Common myeloid progenitor, CD34-positive (primary cell): ENCODE data around the gene CHGA.

ENCODE experiments used
- CTCF ChIA-PET: fragments of 350-600 bp; sonication (Branson Sonifier 250); formaldehyde crosslinking; loops from one replicate; lab custom pipeline; 2021; ENCODE audit warnings: antibody characterized with exemption; lab: Charles Lee
- POLR2A ChIA-PET: fragments of 350-600 bp; sonication (Branson Sonifier 250); formaldehyde crosslinking; loops from one replicate; lab custom pipeline; 2021; ENCODE audit warnings: antibody characterized with exemption; lab: Charles Lee
- DNase-seq, 3 donors: peaks; one replicate each; pipeline versions ENCODE4 v3.0.0 to v3.0.0-alpha.2; 2013
- H3K27ac ChIP-seq, 2 experiments: 1 replicate in 1 of 2; 2 replicates in 1 of 2; pipeline ENCODE4 v1.7.0; 2013; ENCODE audit warnings: inconsistent platforms in 2 of 2, low read length in 2 of 2, mild to moderate bottlenecking in 2 of 2, low read depth in 1 of 2, moderate library complexity in 1 of 2; ENCODE audit not compliant: severe bottlenecking in 2 of 2, insufficient read depth in 1 of 2, poor library complexity in 1 of 2
- H3K27me3 ChIP-seq, 5 experiments: replicated peaks in 2 of 5; 1 replicate in 3 of 5; 2 replicates in 2 of 5; pipeline versions ENCODE4 v1.6.1 to v1.7.0; 2013; ENCODE audit warnings: low read length in 4 of 5, mild to moderate bottlenecking in 2 of 5, moderate library complexity in 2 of 5, inconsistent platforms in 1 of 5; ENCODE audit not compliant: insufficient read depth in 5 of 5, control insufficient read depth in 4 of 5
- H3K36me3 ChIP-seq, 4 experiments: 1 replicate in 2 of 4; 2 replicates in 2 of 4; pipeline versions ENCODE4 v1.6.1 to v1.7.0; 2013; ENCODE audit warnings: low read length in 3 of 4, control low read depth in 1 of 4, mild to moderate bottlenecking in 1 of 4; ENCODE audit not compliant: control insufficient read depth in 4 of 4, insufficient read depth in 4 of 4
- H3K4me1 ChIP-seq, 4 experiments: 1 replicate in 3 of 4; 2 replicates in 1 of 4; pipeline versions ENCODE4 v1.6.1 to v1.7.1; 2013; ENCODE audit warnings: low read length in 3 of 4, mild to moderate bottlenecking in 3 of 4, control low read depth in 1 of 4, inconsistent platforms in 1 of 4, moderate library complexity in 1 of 4; ENCODE audit not compliant: control insufficient read depth in 4 of 4, insufficient read depth in 4 of 4; ENCODE audit errors: control extremely low read depth in 1 of 4
- H3K4me3 ChIP-seq, 7 experiments: 1 replicate in 4 of 7; 2 replicates in 3 of 7; pipeline versions ENCODE4 v1.5.1 to v1.7.0; 2013; ENCODE audit warnings: mild to moderate bottlenecking in 7 of 7, low read length in 6 of 7, moderate library complexity in 6 of 7, inconsistent platforms in 2 of 7, low read depth in 2 of 7, control low read depth in 1 of 7; ENCODE audit not compliant: insufficient read depth in 4 of 7, control insufficient read depth in 1 of 7; ENCODE audit errors: extremely low read depth in 1 of 7
- H3K9me3 ChIP-seq, 5 experiments: 1 replicate in 4 of 5; 2 replicates in 1 of 5; pipeline versions ENCODE4 v1.6.1 to v1.7.1; 2013; ENCODE audit warnings: low read length in 4 of 5, mild to moderate bottlenecking in 2 of 5, inconsistent platforms in 1 of 5, low read depth in 1 of 5, moderate library complexity in 1 of 5; ENCODE audit not compliant: control insufficient read depth in 4 of 5, insufficient read depth in 2 of 5; ENCODE audit errors: control extremely low read depth in 1 of 5
- WGBS: methylation state at CpG from one replicate; pipeline ENCODE4 v1.1.5; 2013; ENCODE audit not compliant: insufficient coverage; 5-methylcytosine and 5-hydroxymethylcytosine counted together

Gene CHGA

DNA sequence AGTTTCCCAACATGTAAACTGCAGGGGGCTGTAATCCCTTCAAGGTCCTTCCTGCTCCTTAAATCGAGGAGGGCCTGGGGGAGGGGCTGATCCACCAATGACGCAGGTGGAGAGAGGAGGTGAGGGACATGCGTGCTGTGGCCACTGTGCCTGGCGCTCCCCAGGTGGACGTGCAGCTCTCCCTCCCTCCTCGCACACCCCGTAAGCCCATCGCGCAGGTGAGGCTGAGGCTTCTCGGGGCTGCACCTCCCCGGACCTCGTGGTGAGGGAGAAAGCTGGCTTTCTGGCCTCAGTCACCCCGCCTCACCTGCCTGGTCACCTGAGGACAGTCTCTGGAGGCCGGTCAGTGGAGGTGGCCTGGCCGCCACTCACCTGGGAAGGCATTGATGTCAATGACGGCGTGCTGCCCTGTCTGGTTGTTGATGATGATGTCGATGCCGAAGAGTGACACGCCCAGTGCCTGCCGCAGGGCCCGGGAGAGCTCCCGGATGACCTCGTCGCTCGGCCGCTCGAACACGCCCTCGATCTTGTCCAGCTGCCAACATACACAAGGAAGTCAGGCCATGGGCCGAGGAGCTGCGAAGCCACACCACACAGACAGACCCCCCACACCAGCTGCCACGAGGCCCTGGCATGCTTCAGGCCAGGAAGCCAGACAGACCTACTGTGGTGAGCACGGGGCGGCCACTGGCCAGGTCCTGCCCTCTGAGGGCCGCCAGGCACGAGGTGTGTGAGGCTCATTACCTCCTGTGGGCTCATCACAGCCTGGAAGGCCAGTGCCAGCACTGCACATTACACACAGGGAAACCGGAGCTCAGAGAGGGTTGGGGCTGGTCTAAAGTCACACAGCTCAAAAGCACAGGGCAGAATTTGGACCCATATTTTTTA, 23.3 kb downstream of the CHGA start:
- Histone ChIP-seq H3K27me3 (no peaks in the 10 kb centered on the region), H3K4me3 (no peak overlapping the region), H3K4me1 (no peaks in the 10 kb centered on the region), H3K36me3 (peaks cover 14 to 81% (median 45%) of the 10 kb centered on the region in 4 experiments), H3K27ac (no peak overlapping the region), H3K9me3 (no peaks in the 10 kb centered on the region)
- 94% methylated on average over 35 of the region's 38 CpGs for WGBS
- no peak for DNase-seq
- POLR2A ChIA-PET, result no interaction called here
- CTCF ChIA-PET, result interaction anchor here (1.2 to 2.9 kb wide), 4 partner anchors 9 to 186 kb away, joined by 3 to 10 read pairs (median 6); no protein-coding TSS in a partner anchor

DNA sequence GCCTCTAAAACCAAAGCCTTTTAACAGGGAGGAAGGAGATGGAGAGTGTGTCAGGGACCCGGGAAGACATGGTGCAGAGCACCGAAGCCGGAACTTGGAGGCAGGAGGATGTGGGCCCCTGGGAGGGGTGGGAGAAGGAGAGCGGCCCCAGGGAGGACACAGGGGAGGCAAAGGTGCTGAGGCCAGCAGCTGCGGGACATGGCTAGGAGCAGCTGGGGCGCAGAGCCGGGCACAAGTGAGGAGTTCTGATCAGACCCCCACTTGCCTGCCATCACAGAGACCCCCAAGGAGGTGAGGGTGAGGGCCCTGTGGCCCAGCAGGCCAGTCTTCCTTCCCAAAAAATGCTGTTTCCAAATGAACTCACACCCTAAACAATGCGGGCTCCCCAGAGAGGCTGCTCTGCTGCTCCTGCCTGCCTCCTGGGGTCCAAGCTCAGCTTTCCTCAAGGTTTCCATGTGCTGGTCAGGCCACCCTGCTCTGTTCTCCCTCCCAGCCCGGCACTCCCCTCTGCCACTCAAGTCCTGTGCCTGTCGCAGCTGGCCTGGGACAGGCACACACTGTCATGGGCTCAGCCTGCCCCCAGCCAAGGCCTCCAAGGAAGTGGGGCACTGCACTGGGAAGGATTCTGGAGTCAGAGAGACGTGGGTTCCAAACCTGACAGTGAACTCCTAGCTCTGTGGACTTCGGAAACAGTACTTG, 24.0 kb downstream of the CHGA start:
- 88% methylated on average over 11 of the region's 12 CpGs for WGBS
- Histone ChIP-seq H3K4me3 (no peak overlapping the region), H3K27me3 (no peaks in the 10 kb centered on the region), H3K27ac (no peak overlapping the region), H3K36me3 (peaks cover 14 to 78% (median 45%) of the 10 kb centered on the region in 4 experiments), H3K4me1 (no peaks in the 10 kb centered on the region), H3K9me3 (no peaks in the 10 kb centered on the region)
- no peak for DNase-seq
- ChIA-PET POLR2A (interaction anchor here (0.6 kb wide), 1 partner anchor 250 kb away, joined by 3 read pairs; no protein-coding TSS in a partner anchor), CTCF (interaction anchor here (1.1 to 2.9 kb wide), 5 partner anchors 9 to 226 kb away, joined by 3 to 10 read pairs (median 3); no protein-coding TSS in a partner anchor)

DNA sequence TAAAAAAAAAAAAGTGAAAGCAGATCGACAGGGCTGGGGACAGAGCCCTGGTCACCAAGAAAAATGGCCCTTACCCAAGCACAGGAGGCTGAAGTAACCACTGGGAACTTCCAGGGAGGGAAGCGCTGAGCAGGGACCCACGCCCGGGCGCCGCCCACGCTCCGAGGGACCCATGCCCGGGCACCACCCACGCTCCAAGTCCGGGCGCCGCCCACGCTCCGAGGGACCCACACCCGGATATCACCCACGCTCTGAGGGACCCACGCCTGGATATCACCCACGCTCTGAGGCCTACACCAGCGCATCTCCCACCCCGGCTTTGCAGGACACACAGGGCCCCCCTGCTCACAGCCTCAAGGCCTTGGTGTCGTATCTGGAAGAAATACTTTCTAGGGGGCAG, 25.7 kb downstream of the CHGA start:
- H3K27me3 ChIP-seq, result no peaks in the 10 kb centered on the region
- peaks cover 14 to 70% (median 43%) of the 10 kb centered on the region in 4 experiments for H3K36me3 ChIP-seq
- no peak for DNase-seq
- H3K9me3 ChIP-seq, result no peaks in the 10 kb centered on the region
- 99% methylated on average over 19 of the region's 22 CpGs for WGBS
- H3K27ac ChIP-seq, result no peak overlapping the region
- CTCF ChIA-PET, result interaction anchor here (0.6 to 1.3 kb wide), 3 partner anchors 185 to 221 kb away, joined by 3 to 4 read pairs (median 3); no protein-coding TSS in a partner anchor
- no peaks in the 10 kb centered on the region for H3K4me1 ChIP-seq
- POLR2A ChIA-PET, result no interaction called here
- no peak overlapping the region for H3K4me3 ChIP-seq

DNA sequence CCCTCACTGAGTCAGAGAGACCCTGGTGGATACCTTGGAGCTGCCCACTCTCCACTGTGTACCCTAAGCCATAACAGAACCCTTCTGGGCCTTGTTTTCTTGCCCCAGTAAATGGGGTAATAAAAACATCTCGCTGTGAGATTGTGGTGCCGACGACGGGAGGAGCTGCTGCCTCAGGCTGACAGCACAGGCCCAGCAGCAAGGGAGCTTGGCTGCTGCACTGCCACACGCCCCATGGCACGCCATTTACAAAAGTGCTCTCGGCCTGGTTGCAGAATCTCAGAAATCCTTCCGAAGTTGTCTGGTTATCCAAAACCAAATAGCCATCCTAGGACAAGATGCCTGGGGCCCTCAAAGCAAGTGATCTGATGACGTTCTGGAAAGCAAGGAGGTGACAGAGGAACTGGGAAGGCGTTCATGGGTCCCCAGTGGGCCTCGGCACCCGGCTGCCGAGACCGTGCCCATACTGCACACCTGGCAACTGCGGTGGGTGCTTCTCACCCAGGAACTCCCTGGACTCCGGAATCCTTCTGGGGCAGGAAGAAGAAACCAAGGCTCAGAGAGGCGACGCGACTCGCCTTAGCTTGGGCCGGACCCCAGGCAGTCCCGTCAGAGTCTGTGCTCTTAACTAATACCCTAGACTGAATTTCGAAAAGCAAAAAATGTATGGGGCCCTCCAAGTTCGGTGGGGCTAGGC, 26.7 kb downstream of the CHGA start:
- WGBS, result 93% methylated on average over 16 of the region's 24 CpGs
- Histone ChIP-seq H3K27me3 (no peaks in the 10 kb centered on the region), H3K4me3 (no peak overlapping the region), H3K9me3 (no peaks in the 10 kb centered on the region), H3K27ac (no peak overlapping the region), H3K36me3 (peaks cover 14 to 69% (median 44%) of the 10 kb centered on the region in 4 experiments), H3K4me1 (no peaks in the 10 kb centered on the region)
- POLR2A ChIA-PET, result no interaction called here
- no peak for DNase-seq
- CTCF ChIA-PET, result interaction anchor here (0.8 to 1.0 kb wide), 2 partner anchors 190 to 220 kb away, joined by 3 to 4 read pairs; no protein-coding TSS in a partner anchor

DNA sequence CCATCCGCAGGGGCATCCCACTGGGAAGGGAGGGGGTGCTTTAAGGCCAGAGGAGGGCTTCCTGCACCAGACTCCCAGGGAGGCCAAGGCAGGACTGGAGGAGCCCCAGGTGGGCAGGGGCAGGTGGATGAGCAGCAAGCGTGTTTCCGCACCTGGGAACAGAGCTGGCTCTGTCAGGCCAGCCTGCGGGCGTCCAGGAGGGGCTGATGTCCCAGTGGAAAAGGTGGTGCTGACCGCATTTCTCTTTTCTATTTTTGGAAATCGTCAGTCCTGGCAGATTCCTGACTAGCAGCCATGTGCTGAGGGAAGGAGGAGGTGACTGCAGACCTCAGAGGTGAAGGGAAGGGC, 27.2 kb downstream of the CHGA start:
- CTCF ChIA-PET, result interaction anchor here (1.0 kb wide), 1 partner anchor 190 kb away, joined by 4 read pairs; no protein-coding TSS in a partner anchor
- Histone ChIP-seq H3K4me1 (no peaks in the 10 kb centered on the region), H3K27me3 (no peaks in the 10 kb centered on the region), H3K27ac (no peak overlapping the region), H3K9me3 (no peaks in the 10 kb centered on the region), H3K4me3 (no peak overlapping the region), H3K36me3 (peaks cover 16 to 66% (median 43%) of the 10 kb centered on the region in 4 experiments)
- 93% methylated on average over 7 of the region's 7 CpGs for WGBS
- no peak for DNase-seq
- POLR2A ChIA-PET, result no interaction called here

DNA sequence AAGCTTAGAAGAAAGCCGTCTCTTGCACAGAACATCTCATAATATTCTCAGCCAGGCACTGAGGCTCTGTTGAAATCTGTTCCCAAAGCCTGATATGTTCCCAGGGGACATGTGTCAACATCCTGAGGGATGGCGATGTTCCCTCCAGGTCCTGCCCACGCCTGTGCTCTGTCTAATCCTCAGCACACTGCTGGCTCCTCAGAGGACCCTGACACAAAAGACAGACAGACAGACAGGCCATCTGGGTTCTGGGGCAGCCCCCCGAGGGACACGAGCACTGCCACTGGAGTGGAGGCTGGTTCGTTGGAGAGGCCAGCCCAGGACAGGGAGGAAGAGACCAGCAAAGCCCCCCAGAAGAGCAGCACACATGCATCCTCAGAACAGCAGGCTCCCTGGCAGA, 27.8 kb downstream of the CHGA start:
- Histone ChIP-seq H3K9me3 (no peaks in the 10 kb centered on the region), H3K4me3 (no peak overlapping the region), H3K27ac (no peak overlapping the region), H3K36me3 (peaks cover 13 to 61% (median 38%) of the 10 kb centered on the region in 4 experiments), H3K4me1 (no peaks in the 10 kb centered on the region), H3K27me3 (no peaks in the 10 kb centered on the region)
- DNase-seq, result no peak
- WGBS, result 94% methylated on average over 6 of the region's 6 CpGs
- ChIA-PET POLR2A (no interaction called here), CTCF (interaction anchor here (1.0 kb wide), 1 partner anchor 189 kb away, joined by 4 read pairs; no protein-coding TSS in a partner anchor)
